ENCODE results near the gene SETD2.
"Not testable (repeated sequence)": the region's sequence is repeated elsewhere in the genome, so short reads cannot be mapped to it uniquely, and the experiment has no call there.

SETD2 gene

GRCh38 chr3:47098910-47099309 lies 65.0 kb downstream of the SETD2 start:
- no peak for DNase-seq (ENCODE audit: low read depth)

GRCh38 chr3:47097864-47098263 lies 66.0 kb downstream of the SETD2 start:
- DNase-seq (ENCODE audit: low read depth): no peak

GRCh38 chr3:47096959-47097358 lies 67.0 kb downstream of the SETD2 start:
- peak; percentile 65 for DNase-seq (ENCODE audit: low read depth)

- no peak for DNase-seq (ENCODE audit: low read depth)
Observed at GRCh38 chr3:47092090-47092489, 71.8 kb downstream of the SETD2 start.

GRCh38 chr3:47089630-47090029 lies 74.3 kb downstream of the SETD2 start:
- DNase-seq (ENCODE audit: low read depth): no peak

GRCh38 chr3:47086071-47086470 lies 77.8 kb downstream of the SETD2 start:
- DNase-seq (ENCODE audit: low read depth): no peak

- no peak for DNase-seq (ENCODE audit: low read depth)
Observed at GRCh38 chr3:47083786-47084185, 80.1 kb downstream of the SETD2 start.

GRCh38 chr3:47082519-47082918 lies 81.4 kb downstream of the SETD2 start:
- peak; percentile 13 for DNase-seq (ENCODE audit: low read depth)

- no peak for DNase-seq (ENCODE audit: low read depth)
Observed at GRCh38 chr3:47079432-47079831, 84.5 kb downstream of the SETD2 start.

GRCh38 chr3:47073685-47074084 lies 90.2 kb downstream of the SETD2 start:
- DNase-seq (ENCODE audit: low read depth): no peak

GRCh38 chr3:47070770-47071169 lies 93.1 kb downstream of the SETD2 start:
- DNase-seq (ENCODE audit: low read depth): no peak

GRCh38 chr3:47066259-47066658 lies 97.7 kb downstream of the SETD2 start:
- not testable (repeated sequence) for DNase-seq (ENCODE audit: low read depth)

- DNase-seq (ENCODE audit: low read depth): no peak
Observed at GRCh38 chr3:47065681-47066080, 98.2 kb downstream of the SETD2 start.

GRCh38 chr3:47065058-47065457 lies 98.9 kb downstream of the SETD2 start:
- DNase-seq (ENCODE audit: low read depth): no peak

- DNase-seq (ENCODE audit: low read depth): no peak
Observed at GRCh38 chr3:47057212-47057671, 106.7 kb downstream of the SETD2 start.

- no peak for DNase-seq (ENCODE audit: low read depth)
Observed at GRCh38 chr3:47056705-47057104, 107.2 kb downstream of the SETD2 start.

GRCh38 chr3:47054412-47054811 lies 109.5 kb downstream of the SETD2 start:
- DNase-seq (ENCODE audit: low read depth): no peak

GRCh38 chr3:47047673-47048072 lies 116.2 kb downstream of the SETD2 start:
- DNase-seq (ENCODE audit: low read depth): no peak

GRCh38 chr3:47047069-47047468 lies 116.8 kb downstream of the SETD2 start:
- no peak for DNase-seq (ENCODE audit: low read depth)

GRCh38 chr3:47042231-47042791 lies 121.6 kb downstream of the SETD2 start:
- no peak for DNase-seq (ENCODE audit: low read depth)

- no peak for DNase-seq (ENCODE audit: low read depth)
Observed at GRCh38 chr3:47041114-47041513, 122.8 kb downstream of the SETD2 start.

- DNase-seq (ENCODE audit: low read depth): not testable (repeated sequence)
Observed at GRCh38 chr3:47037302-47037701, 126.6 kb downstream of the SETD2 start.

GRCh38 chr3:47036145-47036544 lies 127.8 kb downstream of the SETD2 start:
- DNase-seq (ENCODE audit: low read depth): no peak

- DNase-seq (ENCODE audit: low read depth): no peak
Observed at GRCh38 chr3:47035645-47036044, 128.3 kb downstream of the SETD2 start.

All from HS-5 (cell line).